Umbilical cord (tissue), 2 donors: ENCODE results near the gene PEPD. TPM values are rescaled to one million over a fixed set of nuclear protein-coding genes. Genes with fewer than 3 reads are reported as not detected.

Experiments used
- DNase-seq: peaks from one replicate; pipeline ENCODE4 v3.0.0-alpha.2; 2015; ENCODE audit warnings: low spot score
- total RNA-seq: library from RNA; depleted of rRNA; stranded (reverse); fragments of >200 nt; gene quantifications from one replicate; pipeline ENCODE4 v1.2.3, GENCODE V29; 2014; ENCODE audit warnings: low replicate concordance; ENCODE audit not compliant: insufficient read depth

Gene PEPD
- total RNA-seq, 1 donor from 2014 or later, result 32.3 TPM

- DNase-seq, result no peak
Observed at GRCh38 chr19:33459222-33460090, 62.1 kb downstream of the PEPD start.

- DNase-seq, result no peak
Observed at GRCh38 chr19:33458807-33459206, 62.8 kb downstream of the PEPD start.

GRCh38 chr19:33458171-33458633 is 63.4 kb downstream of the PEPD start:
- no peak for DNase-seq

GRCh38 chr19:33456845-33457220 is 64.8 kb downstream of the PEPD start:
- DNase-seq, result no peak

DNA sequence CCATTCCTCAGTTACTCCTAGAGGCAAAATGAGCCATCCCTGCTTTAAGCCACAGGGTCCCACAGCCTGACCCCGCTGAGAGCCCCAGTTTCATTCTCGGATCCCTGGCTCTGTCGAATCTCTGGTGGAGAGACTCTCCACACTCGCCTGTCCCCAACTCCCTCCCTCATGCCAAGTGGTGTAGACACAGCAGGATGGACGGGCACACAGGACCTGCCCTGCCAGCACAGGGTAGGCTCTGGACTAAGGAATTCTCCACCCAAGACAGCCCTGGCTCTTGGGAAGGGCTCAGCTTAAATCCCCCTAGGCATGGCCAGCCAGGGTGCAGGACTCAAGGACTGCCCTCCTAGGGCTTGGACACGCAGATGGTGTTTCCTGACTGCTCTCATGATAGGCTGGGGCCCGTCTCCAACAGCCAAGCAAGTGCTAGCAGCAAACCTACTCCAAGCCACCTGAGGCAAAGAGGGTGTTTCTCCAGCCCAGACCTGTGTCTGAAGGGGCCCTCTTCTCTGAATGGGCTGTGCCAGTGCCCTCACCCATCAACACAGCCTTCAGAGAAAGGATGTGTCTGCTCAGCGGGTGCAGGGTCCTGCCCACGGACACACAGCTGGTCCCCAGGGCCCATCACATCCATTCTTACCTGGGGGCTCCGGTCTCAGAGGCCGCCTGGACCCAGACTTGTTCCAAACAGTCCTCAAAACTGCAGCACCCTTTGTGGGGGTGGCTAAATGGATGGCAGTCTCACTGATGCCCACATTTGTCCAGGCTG is 65.3 kb downstream of the PEPD start:
- DNase-seq, result no peak

DNA sequence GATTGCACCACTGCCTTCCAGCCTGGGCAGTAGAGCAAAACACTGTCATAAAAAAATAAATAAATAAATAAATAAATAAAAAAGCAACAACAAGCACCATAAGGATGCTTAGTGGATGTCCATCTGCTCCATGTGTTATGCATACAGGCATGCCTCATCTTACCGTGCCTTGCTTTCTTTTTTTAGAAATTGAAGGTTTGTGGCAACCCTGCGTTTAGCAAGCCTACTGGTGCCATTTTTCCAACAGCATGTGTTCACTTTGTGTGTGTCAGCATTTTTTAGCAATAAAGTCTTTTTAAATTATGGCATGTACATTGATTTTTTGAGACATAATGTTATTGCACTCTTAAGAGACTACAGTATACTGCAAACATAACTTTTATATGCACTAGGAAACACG is 68.3 kb downstream of the PEPD start:
- no peak for DNase-seq

- no peak for DNase-seq
Observed at GRCh38 chr19:33450689-33451088, 70.9 kb downstream of the PEPD start.

- no peak for DNase-seq
Observed at GRCh38 chr19:33449799-33450198, 71.8 kb downstream of the PEPD start.

GRCh38 chr19:33448159-33448516 is 73.5 kb downstream of the PEPD start:
- no peak for DNase-seq

DNA sequence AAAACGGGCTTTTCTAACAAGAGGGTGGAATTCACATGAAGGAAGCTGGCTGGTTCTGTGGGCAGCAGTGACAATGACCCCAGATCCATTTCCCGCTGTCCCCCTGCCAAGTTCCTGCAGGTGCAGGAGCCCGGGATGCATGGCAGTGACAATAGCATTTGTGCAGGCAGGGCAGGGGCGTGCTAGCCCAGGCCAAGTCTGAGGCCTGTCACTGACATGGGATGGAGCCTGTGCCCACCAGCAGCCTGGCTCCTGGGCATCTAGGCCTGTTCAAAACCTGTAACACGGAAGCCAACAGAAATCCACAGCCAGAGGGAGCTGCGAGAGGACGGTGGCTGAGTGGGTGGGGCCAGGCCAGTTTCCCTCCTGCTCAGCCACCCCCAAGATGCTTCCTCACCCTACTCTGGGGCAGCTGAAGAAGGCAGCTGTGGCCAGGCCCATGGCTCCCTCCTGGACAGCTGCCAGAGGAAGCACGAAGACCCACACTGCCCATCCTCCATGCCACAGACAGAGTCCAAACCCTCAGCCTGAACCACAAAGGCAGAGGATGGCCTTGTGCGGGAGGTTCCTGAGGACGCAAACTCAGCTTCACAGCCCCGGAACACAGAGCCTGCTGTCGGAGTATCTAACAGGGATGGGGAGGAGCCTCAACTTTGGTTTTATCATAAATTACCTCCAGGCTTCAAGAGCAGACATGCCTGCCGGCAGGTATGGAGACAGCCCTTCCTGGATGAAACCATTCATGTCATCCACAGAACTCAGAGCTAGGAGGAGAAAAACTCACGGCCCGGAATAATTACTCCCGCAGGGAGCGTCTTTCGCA is 74.0 kb downstream of the PEPD start:
- DNase-seq, result peak; percentile 37

DNA sequence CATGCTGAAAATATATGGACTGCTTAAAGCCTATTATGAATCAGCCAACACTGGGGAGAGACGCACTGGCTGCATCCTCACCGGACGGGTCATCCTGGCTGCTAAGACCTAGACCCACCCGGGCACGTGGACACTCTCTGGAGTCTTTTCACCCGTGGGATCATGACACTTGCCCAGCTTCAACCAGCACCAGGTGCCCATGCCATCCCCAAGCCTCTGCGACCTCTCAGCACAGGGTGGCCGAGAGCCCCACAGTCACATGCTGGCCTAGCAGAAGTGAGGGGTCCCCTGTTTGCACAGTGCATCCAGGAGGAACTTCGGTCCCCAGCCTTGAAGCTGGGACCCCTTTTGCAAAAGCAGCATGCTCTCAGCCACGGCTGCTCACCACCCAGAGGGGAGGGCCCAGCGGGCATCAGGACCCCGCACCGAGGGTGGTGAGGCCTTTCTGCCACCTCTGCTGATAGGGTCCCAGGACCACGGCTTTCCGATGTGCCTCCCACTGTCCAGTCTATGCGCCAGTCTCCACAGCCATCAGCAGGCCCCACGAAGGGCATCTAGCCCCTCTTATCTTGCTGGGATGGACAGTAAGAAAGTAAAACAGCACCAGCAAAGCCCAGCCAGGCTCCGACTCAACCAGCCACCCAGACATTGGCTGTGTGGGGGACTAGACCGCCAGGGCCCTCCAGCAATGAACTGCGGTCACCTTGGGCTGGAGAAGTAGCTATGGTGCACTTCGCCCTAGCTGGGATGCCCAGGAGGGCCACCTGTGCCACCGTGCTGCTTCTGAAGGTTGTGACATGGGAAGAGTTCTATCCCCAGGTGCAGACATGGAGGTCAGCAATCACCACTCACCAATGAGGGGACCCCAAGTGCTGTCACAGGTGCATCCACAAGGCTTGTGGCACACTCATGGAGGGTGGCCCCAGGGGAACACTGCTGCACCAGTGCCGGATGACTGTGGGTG is 75.0 kb downstream of the PEPD start:
- no peak for DNase-seq

DNA sequence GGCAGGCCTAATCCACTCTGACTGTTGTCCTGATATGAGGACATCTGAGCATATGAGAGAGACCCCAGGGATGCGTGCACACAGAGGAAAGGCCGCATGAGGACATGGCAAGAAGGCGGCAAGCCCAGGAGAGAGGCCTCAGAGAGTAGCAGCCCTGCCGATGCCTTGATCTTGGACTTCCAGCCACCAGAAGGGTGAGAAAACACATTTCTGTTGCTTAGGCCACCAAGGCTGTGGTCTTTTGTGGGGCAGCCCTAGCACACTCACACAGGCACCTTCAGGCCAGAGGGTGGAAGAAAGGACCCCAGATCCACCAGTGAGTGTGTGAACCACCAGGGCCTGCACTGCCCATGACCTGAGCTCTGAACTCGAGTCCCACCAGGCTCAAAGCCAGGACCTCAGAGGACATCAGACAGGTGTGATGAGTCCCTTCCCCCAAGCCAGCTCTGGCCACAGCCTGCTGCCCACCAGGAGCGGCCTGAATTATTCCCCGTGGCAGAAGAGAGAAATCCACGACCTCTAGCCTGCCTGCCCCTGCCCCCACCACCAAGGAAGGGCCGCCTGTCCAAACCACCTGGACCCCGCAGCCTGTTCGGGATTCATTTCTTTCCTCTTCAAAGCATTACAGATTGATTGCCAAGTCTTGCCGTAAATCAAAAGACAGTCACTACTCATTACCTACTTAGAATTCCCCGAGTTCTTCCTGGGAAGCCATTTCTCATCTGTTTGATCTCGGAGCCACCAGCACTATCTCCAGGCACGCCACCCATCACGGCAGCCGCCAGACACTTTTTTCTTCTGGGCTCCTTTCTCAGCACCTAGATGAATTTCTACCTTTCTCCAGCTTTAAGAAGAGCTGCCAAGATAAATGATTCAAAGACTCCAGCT is 75.9 kb downstream of the PEPD start:
- no peak for DNase-seq

GRCh38 chr19:33444562-33445441 is 76.8 kb downstream of the PEPD start:
- DNase-seq, result no peak

GRCh38 chr19:33443638-33444561 is 77.7 kb downstream of the PEPD start:
- no peak for DNase-seq

- DNase-seq, result no peak
Observed at GRCh38 chr19:33442706-33443105, 78.9 kb downstream of the PEPD start.

DNA sequence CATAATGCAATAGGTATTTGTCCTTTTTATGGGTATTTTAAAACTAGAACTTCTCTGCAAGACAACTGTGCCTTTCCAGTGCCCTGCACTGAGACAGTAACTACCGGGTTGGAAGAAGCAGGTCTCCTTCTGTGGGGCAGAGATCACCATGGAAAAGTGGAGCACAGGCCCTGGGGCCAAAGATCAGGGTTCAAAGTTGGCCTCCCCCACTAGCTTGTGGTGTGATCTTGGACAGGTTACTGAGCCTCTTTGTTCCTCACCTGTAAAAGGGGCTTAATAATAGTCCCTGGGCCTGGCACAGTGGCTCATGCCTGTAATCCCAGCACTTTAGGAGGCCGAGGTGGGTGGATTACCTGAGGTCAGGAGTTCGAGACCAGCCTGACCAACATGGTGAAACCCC is 79.8 kb downstream of the PEPD start:
- no peak for DNase-seq

DNA sequence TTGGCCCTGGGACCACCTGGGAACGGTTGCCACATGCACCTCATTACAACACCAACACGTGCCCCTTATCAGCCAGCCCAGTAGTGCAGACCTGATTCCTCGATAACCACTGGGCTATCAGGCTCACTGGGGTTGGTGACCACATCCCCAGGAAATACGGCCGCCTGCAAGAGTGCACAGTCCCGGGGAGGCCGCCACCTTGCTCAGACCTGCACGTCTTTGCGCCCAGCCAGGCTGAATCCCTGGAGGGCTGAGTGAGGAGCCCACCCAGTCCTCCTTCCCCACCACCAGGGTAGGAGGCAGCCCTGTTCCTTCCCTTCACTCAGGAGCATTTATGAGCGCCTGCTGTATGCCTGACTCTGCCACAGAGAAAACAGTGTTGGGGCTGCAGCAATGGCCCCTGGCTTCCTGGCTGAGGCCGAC is 80.3 kb downstream of the PEPD start:
- no peak for DNase-seq

DNA sequence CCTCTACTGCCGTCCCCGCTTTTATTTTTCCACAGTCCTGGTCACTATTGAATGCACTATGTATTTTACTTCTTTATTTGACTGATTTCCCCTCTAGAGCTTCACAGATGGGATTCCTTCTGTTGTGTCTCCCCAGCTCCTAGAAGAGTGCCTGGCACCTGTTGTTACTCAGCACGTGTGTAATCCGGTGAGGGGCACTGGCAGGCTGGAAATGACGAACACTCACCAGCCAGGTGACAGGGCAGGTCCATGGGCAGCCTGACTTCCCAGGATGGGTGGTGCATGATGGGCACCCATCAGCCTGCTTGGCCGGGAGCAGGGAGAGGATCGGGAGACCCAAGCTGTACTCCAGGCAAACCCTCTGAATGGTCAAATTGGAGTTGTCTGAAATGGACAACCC is 80.9 kb downstream of the PEPD start:
- DNase-seq, result no peak
